Measurements from ENCODE around the gene FBXO33.
"Not testable (repeated sequence)": the region's sequence is repeated elsewhere in the genome, so short reads cannot be mapped to it uniquely, and the experiment has no call there.

Gene FBXO33

GRCh38 chr14:39382463-39382862, 49.8 kb downstream of the FBXO33 start:
- no peak for DNase-seq
- intact Hi-C loops (cut with DNase I) = no loop called here

DNA sequence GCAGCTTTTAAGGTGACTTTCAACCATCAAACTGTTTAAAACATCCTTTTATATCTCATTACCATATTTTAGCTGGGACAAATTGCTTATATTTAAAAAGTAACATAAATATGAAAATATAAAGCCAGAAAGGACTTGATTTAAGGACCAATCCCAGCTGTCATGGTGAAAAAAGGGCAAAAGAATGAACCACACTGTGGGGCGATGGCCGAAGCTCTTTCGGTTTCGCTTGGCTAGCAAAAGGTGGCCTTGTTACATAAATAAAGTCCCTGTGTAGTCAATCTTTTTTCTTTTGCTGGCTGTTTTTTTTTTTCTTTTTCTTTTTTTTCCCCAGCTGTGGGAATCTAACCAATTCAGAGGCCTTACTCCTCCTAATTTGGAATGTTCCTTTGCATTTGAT, 50.9 kb downstream of the FBXO33 start:
- intact Hi-C loops (cut with DNase I) = no loop called here

DNA sequence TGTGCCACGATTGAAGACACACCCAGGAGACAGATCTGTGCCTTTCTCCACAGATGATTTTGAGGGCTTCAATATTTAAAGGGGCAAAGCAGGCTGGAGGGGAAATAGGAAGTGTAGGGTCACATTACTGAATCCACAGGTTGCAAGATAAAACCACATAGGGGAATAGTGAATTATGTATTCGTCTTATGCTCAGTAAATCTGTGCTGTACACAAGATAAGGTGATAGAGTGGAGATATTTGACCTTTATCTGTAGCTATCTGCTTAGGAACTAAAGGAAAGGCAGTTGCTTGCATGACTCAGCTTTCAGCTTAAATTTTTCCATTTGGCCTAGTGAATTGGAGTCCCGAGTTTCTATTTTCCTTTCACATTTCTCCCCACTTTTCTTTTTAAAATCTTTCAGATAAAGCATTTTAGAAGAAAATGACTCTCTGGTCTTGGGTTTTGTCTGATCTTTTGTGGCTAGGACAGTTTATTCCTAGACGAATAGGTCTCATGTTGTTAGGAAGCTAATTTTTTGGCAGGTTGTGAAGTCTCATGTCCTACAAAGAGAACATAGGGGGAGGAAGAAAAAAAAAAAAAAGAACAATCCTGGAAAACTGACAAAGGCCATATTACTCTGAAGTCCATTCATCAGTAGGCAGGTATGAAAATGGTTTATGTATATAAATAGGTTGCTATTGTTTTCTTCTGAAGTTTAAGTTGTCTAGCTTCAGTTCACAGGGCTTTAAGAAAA, 55.4 kb downstream of the FBXO33 start:
- DNase-seq = no peak
- intact Hi-C loops (cut with DNase I) = no loop called here

More for the DNA sequence above, 50.9 kb downstream of the FBXO33 start:
- DNase-seq = peak in 15 of 42 donors; percentile 10 to 76 (median 34)

- intact Hi-C loops (cut with DNase I) = no loop called here
Measured at GRCh38 chr14:39374851-39375250, 57.4 kb downstream of the FBXO33 start.

DNA sequence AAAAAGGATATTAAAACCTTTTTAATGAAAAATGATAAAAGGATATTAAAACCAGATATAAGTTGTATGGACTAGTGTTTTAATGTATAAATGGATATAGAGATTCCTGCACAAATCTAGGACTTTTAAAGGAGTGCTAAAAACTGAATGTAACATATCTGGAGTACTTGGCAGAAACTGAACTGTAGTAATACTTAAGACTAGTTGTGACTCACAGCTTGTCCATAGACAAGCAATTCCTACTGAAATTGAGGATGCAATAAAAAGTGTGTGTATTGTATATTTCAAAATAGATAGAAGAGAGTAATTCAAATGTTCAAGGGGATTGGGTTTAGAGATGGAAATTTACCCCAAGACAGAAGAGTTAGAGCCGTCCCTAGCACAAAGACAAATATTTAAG, 59.6 kb downstream of the FBXO33 start:
- intact Hi-C loops (cut with DNase I) = no loop called here
- no peak for DNase-seq

More at GRCh38 chr14:39374851-39375250, 57.4 kb downstream of the FBXO33 start:
- DNase-seq = no peak

DNA sequence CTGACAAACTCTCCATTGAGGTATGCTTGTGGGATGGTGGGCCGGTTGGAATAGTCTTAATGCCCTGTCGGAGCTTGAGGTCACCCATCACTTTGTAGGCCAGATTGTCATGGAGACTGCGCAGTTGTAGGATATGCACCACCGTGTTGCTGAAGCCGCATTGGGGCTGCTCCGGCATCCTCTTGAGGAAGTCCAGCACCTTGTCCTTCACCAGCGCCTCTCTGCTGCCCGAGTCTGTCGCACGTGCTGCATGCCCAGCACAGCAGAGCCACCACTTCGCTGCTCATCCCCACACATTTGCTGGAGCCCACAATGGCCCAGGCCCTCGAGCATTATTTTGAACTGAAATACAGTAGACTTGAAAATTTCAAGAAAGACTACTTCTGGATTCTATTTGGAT, 61.8 kb downstream of the FBXO33 start:
- intact Hi-C loops (cut with DNase I) = no loop called here
- no peak for DNase-seq

DNA sequence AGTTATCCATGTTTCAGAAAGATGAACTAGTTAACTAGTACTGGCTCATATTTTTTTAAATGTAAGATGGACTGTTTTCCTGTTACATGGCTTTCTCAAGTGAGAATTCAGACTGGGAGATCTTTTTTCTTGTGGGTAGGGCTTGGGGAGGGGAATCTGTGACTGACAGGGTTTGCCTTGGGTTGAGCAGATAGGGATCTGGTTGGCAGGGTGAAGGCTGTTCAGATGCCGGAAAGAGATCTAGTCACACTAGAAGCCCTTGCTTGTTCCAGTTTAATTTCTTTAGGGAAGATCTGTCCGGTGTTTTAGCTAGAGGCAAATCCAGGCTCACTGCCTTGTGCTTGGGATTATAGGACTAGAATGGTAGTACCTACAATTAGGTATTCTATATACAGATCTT, 63.2 kb downstream of the FBXO33 start:
- DNase-seq = no peak
- intact Hi-C loops (cut with DNase I) = no loop called here

DNA sequence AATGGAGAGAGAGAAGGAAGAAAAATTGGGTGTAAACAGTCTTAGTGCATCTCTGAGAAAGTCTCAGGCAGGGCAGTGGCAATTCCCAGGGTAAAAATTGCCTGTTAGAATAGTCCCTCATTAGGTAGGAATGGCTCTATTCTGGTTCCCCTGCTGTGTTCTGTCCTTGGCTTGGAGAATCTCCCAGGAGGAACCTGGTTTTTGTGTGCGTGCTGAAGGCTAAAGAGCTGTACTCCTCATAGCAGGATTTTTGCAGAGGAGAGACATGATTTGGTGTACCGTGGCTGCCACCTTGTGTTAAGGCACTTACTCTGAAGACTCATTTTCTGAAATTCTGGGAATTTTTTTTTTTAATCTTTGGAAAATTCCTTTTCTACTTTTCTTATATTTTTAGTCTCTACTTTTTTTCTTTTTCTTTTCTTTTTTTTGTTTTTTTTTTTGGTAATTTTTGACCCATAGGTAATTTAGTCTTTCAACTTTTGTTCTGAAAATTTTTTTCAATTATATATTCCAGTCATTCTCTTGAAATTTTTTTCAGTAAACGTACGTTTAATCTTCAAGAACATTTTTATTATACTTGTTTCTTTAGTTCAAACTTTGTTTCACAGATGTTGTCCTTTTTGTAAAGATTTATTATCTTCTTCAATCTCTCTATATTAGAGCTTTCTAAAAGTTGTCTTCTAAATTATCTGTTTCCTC, 63.8 kb downstream of the FBXO33 start:
- peak in 40 of 42 donors; percentile 30 to 86 (median 67) for DNase-seq
- intact Hi-C loops (cut with DNase I) = no loop called here

- peak in 4 of 42 donors; percentile 16 to 18 (median 16) for DNase-seq
- intact Hi-C loops (cut with DNase I) = no loop called here
Measured at GRCh38 chr14:39367387-39367751, 64.9 kb downstream of the FBXO33 start.

- DNase-seq = no peak
- intact Hi-C loops (cut with DNase I) = no loop called here
Measured at GRCh38 chr14:39366460-39367386, 65.5 kb downstream of the FBXO33 start.

DNA sequence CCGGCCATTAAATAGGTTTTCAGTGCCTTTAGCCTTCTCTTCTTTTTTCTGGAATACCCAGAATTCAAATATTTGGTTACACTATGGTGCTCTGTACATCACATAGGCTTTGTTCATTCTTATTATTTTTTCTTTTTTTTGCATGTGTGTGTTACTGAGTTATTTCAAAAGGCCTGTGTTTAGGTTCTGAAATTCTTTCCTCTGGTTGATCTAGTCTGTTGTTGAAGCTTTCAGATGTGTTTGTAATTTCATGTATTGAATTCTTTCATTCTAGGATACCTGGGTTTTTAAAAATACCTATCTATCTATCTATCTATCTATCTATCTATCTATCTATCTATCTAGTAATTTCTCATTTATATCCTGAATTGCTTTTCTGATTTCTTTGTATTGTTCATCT, 66.9 kb downstream of the FBXO33 start:
- DNase-seq = no peak
- intact Hi-C loops (cut with DNase I) = no loop called here

- DNase-seq = no peak
- intact Hi-C loops (cut with DNase I) = no loop called here
Measured at GRCh38 chr14:39364509-39364908, 67.7 kb downstream of the FBXO33 start.

DNA sequence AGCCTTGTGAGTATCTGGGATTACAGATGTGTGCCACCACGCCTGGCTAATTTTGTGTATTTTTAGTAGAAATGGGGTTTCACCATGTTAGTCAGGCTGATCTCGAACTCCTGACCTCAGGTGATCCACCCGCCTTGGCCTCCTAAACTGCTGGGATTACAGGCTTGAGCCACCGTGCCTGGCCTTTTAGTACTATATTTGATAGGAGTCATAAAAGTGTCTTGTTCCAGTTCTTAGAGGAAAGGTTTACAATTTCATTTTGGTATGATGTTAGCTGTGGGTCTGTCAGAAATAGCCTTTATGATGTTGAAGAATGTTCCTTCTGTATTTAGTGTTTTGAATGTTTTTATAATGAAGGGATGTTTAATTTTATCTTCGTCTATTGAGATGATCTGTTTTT, 70.7 kb downstream of the FBXO33 start:
- intact Hi-C loops (cut with DNase I); DNase-seq: not testable (repeated sequence)

- no peak for DNase-seq
- intact Hi-C loops (cut with DNase I) = no loop called here
Measured at GRCh38 chr14:39360316-39360715, 71.9 kb downstream of the FBXO33 start.

DNA sequence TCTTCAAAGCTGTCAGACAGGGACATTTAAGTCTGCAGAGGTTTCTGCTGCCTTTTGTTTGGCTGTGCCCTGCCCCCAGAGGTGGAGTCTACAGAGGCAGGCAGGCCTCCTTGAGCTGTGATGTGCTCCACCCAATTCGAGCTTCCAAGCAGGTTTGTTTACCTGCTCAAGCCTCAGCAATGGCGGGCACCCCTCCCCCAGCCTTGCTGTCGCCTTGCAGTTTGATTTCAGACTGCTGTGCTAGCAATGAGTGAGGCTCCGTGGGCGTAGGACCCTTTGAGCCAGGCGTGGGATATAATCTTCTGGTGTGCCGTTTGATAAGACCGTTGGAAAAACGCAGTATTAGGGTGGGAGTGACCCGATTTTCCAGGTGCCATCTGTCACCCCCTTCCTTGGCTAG, 73.2 kb downstream of the FBXO33 start:
- DNase-seq = peak in 25 of 42 donors; percentile 6 to 59 (median 31)
- intact Hi-C loops (cut with DNase I) = not testable (repeated sequence)

DNA sequence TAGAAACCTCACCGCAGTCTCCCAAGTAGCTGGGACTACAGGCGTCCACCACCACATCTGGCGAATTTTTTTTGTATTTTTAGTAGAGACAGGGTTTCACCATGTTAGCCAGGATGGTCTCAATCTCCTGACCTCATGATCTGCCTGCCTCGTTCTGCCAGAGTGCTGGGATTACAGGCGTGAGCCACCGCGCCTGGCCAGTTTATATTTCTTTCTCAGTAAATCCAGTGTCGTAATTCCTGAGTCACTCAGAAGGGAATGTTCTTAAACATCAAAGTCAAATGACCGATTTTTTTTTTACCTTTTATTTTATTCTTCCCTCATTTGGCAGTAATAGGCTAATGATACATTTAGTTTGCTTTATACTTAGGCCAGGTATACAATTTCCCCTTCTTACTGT, 80.5 kb downstream of the FBXO33 start:
- intact Hi-C loops (cut with DNase I) = no loop called here
- no peak for DNase-seq

DNA sequence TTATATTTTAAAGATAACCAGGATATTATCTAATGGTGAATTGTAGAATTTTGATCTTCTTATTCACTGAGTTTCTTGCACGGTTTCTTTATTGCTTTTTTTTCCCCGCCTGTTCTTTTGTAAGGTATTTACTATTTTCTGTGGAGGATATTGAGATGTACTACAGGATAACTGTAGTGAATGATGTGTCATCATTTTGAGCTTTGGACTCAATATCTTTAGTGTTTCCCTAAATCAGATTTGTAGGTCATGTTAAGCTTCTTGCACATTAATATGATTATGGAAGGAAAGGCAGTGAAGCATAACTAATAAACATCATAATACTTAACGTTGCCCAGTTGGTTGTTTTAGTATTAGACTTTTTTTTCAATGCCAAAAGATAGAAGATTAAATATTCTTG, 81.4 kb downstream of the FBXO33 start:
- DNase-seq = no peak
- intact Hi-C loops (cut with DNase I) = no loop called here

All from head of caudate nucleus (tissue), 42 donors.